GM12892 (cell line): Measurements from ENCODE around the gene GP5.

Experiments used
- POLR2A ChIP-seq: IDR thresholded peaks from 2 replicates; pipeline ENCODE4 v1.6.1; 2011; ENCODE audit warnings: low read depth, low read length, control low read depth
- POLR2AphosphoS5 ChIP-seq: IDR thresholded peaks from 2 replicates; pipeline ENCODE4 v1.6.1; 2011; ENCODE audit warnings: low read depth, low read length, control low read depth
- TAF1 ChIP-seq: IDR thresholded peaks from 2 replicates; pipeline ENCODE4 v1.6.1; 2011; ENCODE audit warnings: low read depth, mild to moderate bottlenecking, control low read depth, low read length, borderline replicate concordance

DNA sequence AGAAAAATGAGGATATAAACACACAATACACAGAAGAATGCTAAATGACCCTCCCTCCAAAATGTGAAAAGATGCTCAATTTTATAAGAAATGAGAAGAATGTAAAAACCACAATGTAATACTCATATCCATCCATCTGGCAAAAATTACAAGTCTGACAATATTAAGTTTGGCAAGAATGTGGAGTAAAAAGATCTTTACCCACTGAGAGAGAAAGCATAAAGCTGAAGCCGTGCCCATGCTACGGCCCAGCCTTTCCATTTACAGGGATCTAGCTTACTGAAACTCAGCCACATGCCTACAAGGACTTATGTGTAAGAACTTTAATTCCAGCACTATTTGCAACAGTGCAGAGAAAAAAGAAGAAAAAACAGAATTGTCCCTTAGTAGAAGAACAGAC lies 44.8 kb upstream of the GP5 start:
- TF ChIP-seq POLR2A (no peak), POLR2AphosphoS5 (no peak), TAF1 (no peak)
